ENCODE results near the gene CDC42.

CDC42 gene

GRCh38 chr1:22018583-22019559 lies 33.6 kb upstream of the CDC42 start:
- POLR2A ChIA-PET: no interaction called here
- CTCF ChIA-PET: no interaction called here
- no peak overlapping the region for H3K4me3 ChIP-seq (ENCODE audit: low read depth, low read length)
- peak; percentile 55 for TF ChIP-seq CTCF (IDR thresholded peaks at IDR 0.05; ENCODE audit: insufficient read depth, low read length, missing control alignments)
- DNase-seq (ENCODE audit: low read depth, low spot score): peak; percentile 31

DNA sequence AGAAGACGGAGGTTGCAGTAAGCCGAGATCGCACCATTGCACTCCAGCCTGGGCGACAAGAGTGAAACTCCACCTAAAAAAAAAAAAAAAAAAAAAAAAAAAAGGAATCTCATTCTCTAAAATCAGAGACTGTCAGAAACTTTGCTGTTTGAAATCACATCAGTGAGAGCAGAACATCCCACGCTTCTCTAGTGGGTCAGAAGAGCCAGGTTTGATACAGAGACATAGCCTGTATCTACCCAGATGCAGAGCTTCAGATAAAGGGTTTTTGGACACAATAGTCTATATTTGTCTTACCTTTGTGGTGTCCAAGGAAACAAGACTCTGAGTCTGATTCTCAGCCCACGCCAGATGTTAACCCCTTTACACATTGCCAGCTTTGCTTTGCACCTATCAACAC lies 31.4 kb upstream of the CDC42 start:
- DNase-seq (ENCODE audit: low read depth, low spot score): no peak
- no peak for TF ChIP-seq CTCF (IDR thresholded peaks at IDR 0.05; ENCODE audit: insufficient read depth, low read length, missing control alignments)
- no peak overlapping the region for H3K4me3 ChIP-seq (ENCODE audit: low read depth, low read length)
- POLR2A ChIA-PET: no interaction called here
- CTCF ChIA-PET: interaction anchor here (0.7 to 1.3 kb wide), 4 partner anchors 15 to 395 kb away, joined by 3 to 4 read pairs (median 4); no protein-coding TSS in a partner anchor

GRCh38 chr1:22024485-22025367 lies 27.8 kb upstream of the CDC42 start:
- ChIA-PET POLR2A (interaction anchor here (0.7 to 1.9 kb wide), 3 partner anchors 28 to 115 kb away, joined by 3 to 18 read pairs (median 3); partner anchors contain the start of gene CDC42), CTCF (interaction anchor here (0.6 to 2.4 kb wide), 16 partner anchors 9 to 392 kb away, joined by 3 to 9 read pairs (median 4); partner anchors contain the start of gene USP48)
- peak; percentile 5 for TF ChIP-seq CTCF (IDR thresholded peaks at IDR 0.05; ENCODE audit: insufficient read depth, low read length, missing control alignments)
- peak overlapping the region; percentile 99 for H3K4me3 ChIP-seq (ENCODE audit: low read depth, low read length)
- no peak for DNase-seq (ENCODE audit: low read depth, low spot score)

DNA sequence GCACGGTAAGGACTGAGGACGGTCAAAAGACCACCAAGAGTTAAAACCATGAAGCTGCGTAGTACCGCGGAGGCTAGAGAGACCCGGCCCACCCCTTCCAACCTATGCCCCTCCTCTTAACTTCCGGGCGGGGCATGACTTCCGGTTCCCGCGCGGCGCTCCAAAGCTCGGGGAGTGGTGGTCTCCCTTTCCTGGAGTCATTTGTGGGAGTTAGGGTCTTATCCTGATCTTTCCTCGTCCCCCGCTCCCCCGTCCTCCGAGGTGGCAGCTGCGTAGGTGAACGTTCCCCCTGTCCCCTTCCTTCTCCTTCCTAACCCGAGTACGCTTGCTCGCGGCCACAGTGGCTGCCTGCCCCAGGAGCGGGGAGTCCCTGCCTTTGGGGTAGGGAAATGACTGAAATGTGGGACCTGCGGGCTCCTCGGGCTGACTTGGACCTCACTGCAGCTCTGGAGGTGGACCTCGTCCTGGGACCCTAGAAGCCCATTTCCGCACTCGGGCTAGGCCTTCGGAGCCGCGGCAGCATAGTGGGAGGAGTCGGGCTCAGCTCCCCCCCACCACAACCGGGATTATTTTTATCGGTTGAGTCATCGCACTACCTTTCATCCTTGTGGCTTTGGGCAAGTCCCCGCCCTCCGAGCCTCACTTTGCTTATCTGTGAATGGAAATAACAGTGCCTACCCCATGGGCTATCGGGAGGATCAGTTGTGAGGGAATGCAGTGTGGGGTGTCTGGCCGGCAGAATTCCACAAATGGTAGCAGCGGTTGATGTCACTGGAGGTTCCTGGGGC lies 26.9 kb upstream of the CDC42 start:
- TF ChIP-seq CTCF (IDR thresholded peaks at IDR 0.05; ENCODE audit: insufficient read depth, low read length, missing control alignments): no peak
- POLR2A ChIA-PET: interaction anchor here (0.7 to 1.9 kb wide), 2 partner anchors 27 to 114 kb away, joined by 3 to 18 read pairs; partner anchors contain the start of gene CDC42
- DNase-seq (ENCODE audit: low read depth, low spot score): no peak
- H3K4me3 ChIP-seq (ENCODE audit: low read depth, low read length): peak overlapping the region; percentile 99
- CTCF ChIA-PET: interaction anchor here (0.6 to 2.4 kb wide), 6 partner anchors 9 to 391 kb away, joined by 3 to 9 read pairs (median 6); no protein-coding TSS in a partner anchor

DNA sequence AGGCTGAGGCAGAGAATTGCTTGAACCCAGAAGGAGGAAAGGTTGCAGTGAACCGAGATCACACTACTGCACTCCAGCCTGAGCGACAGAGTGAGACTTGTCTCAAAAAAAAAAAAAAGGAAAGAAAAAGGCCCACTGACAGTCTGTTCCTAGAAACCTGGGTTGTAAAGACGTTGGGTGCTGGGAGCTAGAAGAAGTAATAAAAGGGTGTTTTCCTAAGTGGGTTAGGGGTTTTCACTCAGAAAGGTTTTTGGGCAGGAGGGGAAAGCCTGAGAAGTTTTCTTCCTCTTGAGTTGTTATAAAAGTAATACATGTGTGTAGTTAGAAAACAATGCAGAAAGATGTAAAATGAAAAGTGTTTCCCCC lies 25.6 kb upstream of the CDC42 start:
- POLR2A ChIA-PET: no interaction called here
- H3K4me3 ChIP-seq (ENCODE audit: low read depth, low read length): no peak overlapping the region
- DNase-seq (ENCODE audit: low read depth, low spot score): no peak
- TF ChIP-seq CTCF (IDR thresholded peaks at IDR 0.05; ENCODE audit: insufficient read depth, low read length, missing control alignments): no peak
- CTCF ChIA-PET: no interaction called here

Data from AG04449 (cell line).